IPS DF 19.7 (cell line): ENCODE results near the gene ASNSD1.
A peak's percentile ranks its signal among the peaks of the same experiment; 100 is the strongest.
"Not testable (repeated sequence)": the region's sequence is repeated elsewhere in the genome, so short reads cannot be mapped to it uniquely, and the experiment has no call there.

Source experiments
- DNase-seq: peaks from one replicate; pipeline ENCODE4 v3.0.0-alpha.2; 2013; ENCODE audit warnings: low read depth, low spot score

ASNSD1 gene

GRCh38 chr2:189685540-189686229 lies 24.4 kb downstream of the ASNSD1 start:
- peak; percentile 38 for DNase-seq

- DNase-seq, result not testable (repeated sequence)
These were observed 26.5 kb downstream of the ASNSD1 start for GRCh38 chr2:189687796-189688195.

GRCh38 chr2:189696223-189696622 lies 35.0 kb downstream of the ASNSD1 start:
- DNase-seq, result no peak

GRCh38 chr2:189698020-189698887 lies 37.0 kb downstream of the ASNSD1 start:
- peak; percentile 57 for DNase-seq

- no peak for DNase-seq
These were observed 39.4 kb downstream of the ASNSD1 start for GRCh38 chr2:189700681-189701080.

- no peak for DNase-seq
These were observed 40.8 kb downstream of the ASNSD1 start for GRCh38 chr2:189702071-189702470.

- DNase-seq, result no peak
These were observed 48.4 kb downstream of the ASNSD1 start for GRCh38 chr2:189709501-189710221.

- not testable (repeated sequence) for DNase-seq
These were observed 56.3 kb downstream of the ASNSD1 start for GRCh38 chr2:189717593-189717992.

GRCh38 chr2:189719571-189719970 lies 58.3 kb downstream of the ASNSD1 start:
- DNase-seq, result no peak
